Urinary bladder (tissue), 4 donors: Measurements from ENCODE around the gene KCTD15. TPM values are rescaled to one million over a fixed set of nuclear protein-coding genes. Genes with fewer than 3 reads are reported as not detected.
"Not testable (repeated sequence)": the region's sequence is repeated elsewhere in the genome, so short reads cannot be mapped to it uniquely, and the experiment has no call there.

Experiments used
- DNase-seq: peaks from one replicate; pipeline ENCODE4 v3.0.0-alpha.2; 2015; ENCODE audit errors: extremely low spot score
- H3K27ac ChIP-seq: one replicate; pipeline ENCODE4 v1.5.1; 2013; ENCODE audit warnings: low read depth, mild to moderate bottlenecking, moderate library complexity
- H3K36me3 ChIP-seq: one replicate; pipeline ENCODE4 v1.6.1; 2013; ENCODE audit warnings: mild to moderate bottlenecking, moderate library complexity; ENCODE audit not compliant: insufficient read depth
- H3K4me1 ChIP-seq: one replicate; pipeline ENCODE4 v1.6.1; 2013; ENCODE audit warnings: mild to moderate bottlenecking, moderate library complexity; ENCODE audit not compliant: insufficient read depth
- H3K4me3 ChIP-seq: one replicate; pipeline ENCODE4 v1.5.1; 2013; ENCODE audit warnings: low read depth, low read length
- WGBS: extraction: QIAGEN DNeasy Blood & Tissue Kit; methylation state at CpG from one replicate; pipeline ENCODE4 v1.1.7; 2013; 5-methylcytosine and 5-hydroxymethylcytosine counted together
- polyA plus RNA-seq: library from polyadenylated mRNA; stranded (reverse); fragments of 200-250 nt; gene quantifications from one replicate; pipeline ENCODE4 v1.2.3, GENCODE V29; 2013
- total RNA-seq: library from RNA; depleted of rRNA; stranded (reverse); fragments of >200 nt; gene quantifications from one replicate; pipeline ENCODE4 v1.2.3, GENCODE V29; 2014
- donor health status: healthy with polysubstance abuse.
- donor health status: healthy.

Gene KCTD15
- total and polyA plus RNA-seq, 2 donors: 55.8 to 78.0 TPM

DNA sequence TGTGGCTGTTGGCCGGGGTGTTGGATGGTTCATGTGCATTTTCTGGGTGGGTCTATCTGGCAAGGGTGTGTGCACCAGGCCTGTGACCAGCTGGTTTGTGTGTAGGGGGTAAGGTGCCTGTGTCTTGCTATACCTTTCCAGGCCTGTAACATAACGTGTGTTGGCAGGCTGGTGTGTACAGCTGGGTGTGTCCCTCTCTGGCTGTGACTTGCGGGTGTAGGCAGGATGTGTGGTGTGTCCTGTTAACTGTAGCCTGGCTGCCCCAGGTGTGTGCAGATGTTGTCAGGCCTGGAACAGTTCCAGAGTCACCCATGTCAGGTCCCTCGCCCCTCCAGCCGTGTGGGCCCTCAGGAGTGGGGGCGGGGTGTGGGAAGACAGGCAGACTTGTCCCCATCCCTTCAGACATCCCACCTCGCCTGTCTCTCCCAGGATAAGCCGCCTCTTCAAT lies 9.8 kb downstream of the KCTD15 start:
- H3K4me3 ChIP-seq: no peak overlapping the region
- no peaks in the 10 kb centered on the region for H3K36me3 ChIP-seq
- H3K27ac ChIP-seq: no peak overlapping the region
- H3K4me1 ChIP-seq: no peaks in the 10 kb centered on the region
- 65% methylated on average over 8 of the region's 8 CpGs for WGBS
- DNase-seq: no peak

DNA sequence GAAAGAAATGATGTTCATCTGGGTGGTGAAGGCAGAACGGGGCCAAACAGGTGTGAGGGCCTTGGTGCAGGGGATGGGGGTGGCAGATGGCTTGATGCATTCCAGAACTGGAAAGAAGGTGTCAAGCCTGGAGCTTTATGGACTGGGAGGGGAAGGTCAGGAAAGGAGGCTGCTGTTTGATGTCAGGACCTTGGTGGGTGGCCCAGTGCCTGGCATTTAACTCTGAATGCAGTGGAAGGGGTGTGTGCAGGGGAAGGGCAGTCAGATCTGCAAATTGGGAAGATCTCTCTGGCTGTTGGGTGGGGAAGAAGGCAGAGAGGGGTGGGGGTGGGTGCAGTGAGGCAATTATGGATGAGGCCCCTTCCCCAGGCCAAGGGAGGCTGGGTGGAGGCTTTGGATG lies 11.7 kb downstream of the KCTD15 start:
- no peaks in the 10 kb centered on the region for H3K4me1 ChIP-seq
- no peak for DNase-seq
- no peak overlapping the region for H3K27ac ChIP-seq
- 63% methylated on average over 1 of the region's 1 CpG for WGBS
- H3K4me3 ChIP-seq: no peak overlapping the region
- H3K36me3 ChIP-seq: peaks cover 2% of the 10 kb centered on the region

GRCh38 chr19:33809960-33810359 lies 13.3 kb downstream of the KCTD15 start:
- H3K4me1 ChIP-seq: no peaks in the 10 kb centered on the region
- no peak overlapping the region for H3K27ac ChIP-seq
- DNase-seq: no peak
- no peak overlapping the region for H3K4me3 ChIP-seq
- 79% methylated on average over 6 of the region's 6 CpGs for WGBS
- peaks cover 2% of the 10 kb centered on the region for H3K36me3 ChIP-seq

GRCh38 chr19:33810821-33811220 lies 14.2 kb downstream of the KCTD15 start:
- WGBS: 96% methylated on average over 11 of the region's 11 CpGs

GRCh38 chr19:33811246-33811645 lies 14.6 kb downstream of the KCTD15 start:
- 94% methylated on average over 41 of the region's 41 CpGs for WGBS
- no peak overlapping the region for H3K27ac ChIP-seq
- no peaks in the 10 kb centered on the region for H3K4me1 ChIP-seq
- H3K4me3 ChIP-seq: no peak overlapping the region
- H3K36me3 ChIP-seq: peaks cover 2% of the 10 kb centered on the region
- no peak for DNase-seq

More at GRCh38 chr19:33810821-33811220, 14.2 kb downstream of the KCTD15 start:
- Histone ChIP-seq H3K36me3 (peaks cover 2% of the 10 kb centered on the region), H3K4me3 (no peak overlapping the region), H3K27ac (no peak overlapping the region), H3K4me1 (no peaks in the 10 kb centered on the region)
- DNase-seq: no peak

- H3K36me3 ChIP-seq: peaks cover 2% of the 10 kb centered on the region
- no peaks in the 10 kb centered on the region for H3K4me1 ChIP-seq
- no peak overlapping the region for H3K4me3 ChIP-seq
- WGBS: 74% methylated on average over 14 of the region's 14 CpGs
- no peak for DNase-seq
- no peak overlapping the region for H3K27ac ChIP-seq
These were observed 15.2 kb downstream of the KCTD15 start for GRCh38 chr19:33811736-33812387.

DNA sequence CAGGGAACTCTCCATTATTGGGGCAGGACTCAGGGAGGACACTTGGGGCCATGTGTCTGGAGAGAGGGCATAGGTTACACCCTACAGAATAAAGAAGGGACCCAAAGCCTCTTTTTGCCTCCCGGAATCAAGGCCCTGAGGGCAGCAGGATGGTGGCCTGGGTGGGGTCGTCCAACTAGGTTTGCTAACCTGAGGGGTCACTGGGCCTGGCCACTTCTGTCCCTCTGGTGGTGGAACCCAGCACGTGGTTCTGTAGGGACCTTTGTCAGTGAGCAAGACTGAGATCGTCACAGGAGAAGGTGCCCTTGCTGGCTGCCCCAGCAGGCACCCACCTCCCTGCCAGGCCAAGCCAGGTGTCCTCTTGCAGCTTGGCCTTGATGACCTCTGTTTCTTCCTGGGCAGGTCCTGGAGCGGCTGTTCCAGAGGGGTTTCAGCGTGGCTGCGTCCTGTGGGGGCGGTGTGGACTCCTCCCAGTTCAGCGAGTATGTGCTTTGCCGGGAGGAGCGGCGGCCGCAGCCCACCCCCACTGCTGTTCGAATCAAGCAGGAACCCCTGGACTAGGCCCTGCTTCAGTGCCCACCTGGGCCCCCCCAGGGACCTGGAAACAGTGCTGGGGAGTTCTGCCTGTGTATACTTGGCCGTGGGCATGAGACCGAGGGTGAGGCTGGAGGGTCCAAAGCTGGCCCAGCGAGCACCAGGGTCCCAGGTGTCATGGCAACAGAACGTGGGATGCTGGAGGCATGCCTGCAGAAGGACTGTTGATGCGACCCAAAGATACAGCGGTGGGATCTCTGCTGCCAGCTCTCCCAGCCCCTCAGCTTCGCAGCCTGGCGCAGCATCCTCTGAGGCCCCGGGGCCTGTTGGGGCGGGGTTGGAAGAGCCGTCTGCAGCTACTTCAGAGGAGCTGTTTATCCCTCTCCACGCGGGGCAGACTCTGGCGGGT lies 16.0 kb downstream of the KCTD15 start:
- no peak for DNase-seq
- no peaks in the 10 kb centered on the region for H3K4me1 ChIP-seq
- H3K36me3 ChIP-seq: peaks cover 2% of the 10 kb centered on the region
- no peak overlapping the region for H3K27ac ChIP-seq
- no peak overlapping the region for H3K4me3 ChIP-seq
- WGBS: 82% methylated on average over 28 of the region's 28 CpGs

DNA sequence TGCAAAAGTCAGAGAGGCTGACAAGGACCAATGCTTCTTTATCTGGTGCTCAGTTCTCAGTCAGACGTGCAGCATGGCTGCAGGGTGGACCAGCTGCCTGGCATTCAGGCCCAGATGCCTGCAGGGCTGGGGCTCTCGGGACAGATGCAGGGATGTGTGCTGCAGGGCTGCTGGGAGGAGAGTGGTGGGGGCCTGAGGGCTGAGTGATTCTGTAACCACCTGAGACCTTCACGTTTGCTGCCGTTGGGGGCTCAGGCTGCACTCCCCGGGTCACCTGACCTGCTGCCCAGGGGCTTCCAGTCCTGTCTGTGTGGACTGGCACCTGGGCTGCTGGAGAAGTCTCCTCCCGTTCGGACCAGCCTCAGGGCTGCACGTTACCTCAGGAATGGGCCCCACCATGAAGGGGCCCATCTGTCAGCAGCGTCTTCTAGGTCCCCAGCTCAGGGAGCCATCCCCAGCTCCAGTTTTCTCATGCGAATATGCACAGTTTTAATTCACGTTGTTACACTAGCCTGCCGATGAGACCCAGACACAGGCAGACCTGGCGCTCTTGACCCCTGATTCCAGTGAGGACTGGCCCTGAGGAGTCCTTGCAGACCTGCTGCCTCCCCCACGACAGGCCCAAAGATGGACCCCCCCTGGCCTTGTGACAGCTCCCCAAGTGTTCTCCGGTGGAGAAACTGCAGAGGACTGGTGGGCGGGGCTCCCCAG lies 16.9 kb downstream of the KCTD15 start:
- Histone ChIP-seq H3K27ac (no peak overlapping the region), H3K36me3 (peaks cover 2% of the 10 kb centered on the region), H3K4me3 (no peak overlapping the region), H3K4me1 (no peaks in the 10 kb centered on the region)
- WGBS: 79% methylated on average over 16 of the region's 16 CpGs
- DNase-seq: no peak

DNA sequence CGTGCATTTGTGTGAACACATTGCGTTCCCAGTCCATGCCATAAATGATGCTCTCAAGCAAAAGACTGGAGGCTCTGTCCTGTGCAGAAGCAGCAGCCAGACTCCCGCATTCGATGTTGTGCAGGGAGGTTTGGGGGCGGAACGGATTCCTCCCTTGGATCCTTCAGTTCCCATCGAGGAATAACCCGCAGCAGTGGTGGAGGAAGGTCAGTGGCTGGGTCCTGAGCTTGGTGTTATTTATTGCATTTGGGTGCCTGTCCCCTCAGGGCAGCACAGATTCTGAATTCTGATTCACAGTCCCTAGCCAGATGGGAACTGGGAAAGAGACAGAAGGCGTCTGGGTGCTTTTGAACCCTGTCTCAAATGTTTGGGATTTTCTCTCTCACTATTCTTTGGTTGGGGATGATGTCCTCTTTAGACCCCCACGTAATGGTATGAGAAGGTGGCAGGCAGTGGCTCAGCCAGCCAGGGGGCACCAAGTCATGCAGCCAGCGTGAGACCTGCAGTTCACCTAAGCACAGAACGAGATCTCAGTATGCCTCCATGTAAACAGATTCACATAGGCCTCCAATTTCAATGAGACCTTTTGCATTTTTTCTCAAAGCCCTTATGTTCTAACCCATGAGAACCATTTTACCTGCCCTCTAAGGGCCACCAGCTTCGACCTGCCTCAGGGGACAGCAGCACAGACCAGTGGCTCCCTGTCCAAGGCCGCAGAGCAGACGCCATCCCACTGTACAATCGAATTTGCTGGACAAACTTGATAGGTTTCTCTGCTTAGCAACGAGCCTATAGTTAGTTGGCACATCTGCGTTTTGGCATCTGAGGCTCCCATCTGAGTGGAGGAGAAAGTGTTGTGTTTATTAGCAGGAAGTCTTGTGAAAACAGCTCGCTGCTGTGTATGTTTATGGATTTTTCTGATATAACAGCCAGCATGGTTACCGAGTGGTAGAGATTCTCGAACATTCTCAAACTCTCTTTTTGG lies 17.8 kb downstream of the KCTD15 start:
- DNase-seq: no peak
- H3K36me3 ChIP-seq: peaks cover 2% of the 10 kb centered on the region
- H3K4me3 ChIP-seq: no peak overlapping the region
- 74% methylated on average over 21 of the region's 21 CpGs for WGBS
- no peak overlapping the region for H3K27ac ChIP-seq
- no peaks in the 10 kb centered on the region for H3K4me1 ChIP-seq

DNA sequence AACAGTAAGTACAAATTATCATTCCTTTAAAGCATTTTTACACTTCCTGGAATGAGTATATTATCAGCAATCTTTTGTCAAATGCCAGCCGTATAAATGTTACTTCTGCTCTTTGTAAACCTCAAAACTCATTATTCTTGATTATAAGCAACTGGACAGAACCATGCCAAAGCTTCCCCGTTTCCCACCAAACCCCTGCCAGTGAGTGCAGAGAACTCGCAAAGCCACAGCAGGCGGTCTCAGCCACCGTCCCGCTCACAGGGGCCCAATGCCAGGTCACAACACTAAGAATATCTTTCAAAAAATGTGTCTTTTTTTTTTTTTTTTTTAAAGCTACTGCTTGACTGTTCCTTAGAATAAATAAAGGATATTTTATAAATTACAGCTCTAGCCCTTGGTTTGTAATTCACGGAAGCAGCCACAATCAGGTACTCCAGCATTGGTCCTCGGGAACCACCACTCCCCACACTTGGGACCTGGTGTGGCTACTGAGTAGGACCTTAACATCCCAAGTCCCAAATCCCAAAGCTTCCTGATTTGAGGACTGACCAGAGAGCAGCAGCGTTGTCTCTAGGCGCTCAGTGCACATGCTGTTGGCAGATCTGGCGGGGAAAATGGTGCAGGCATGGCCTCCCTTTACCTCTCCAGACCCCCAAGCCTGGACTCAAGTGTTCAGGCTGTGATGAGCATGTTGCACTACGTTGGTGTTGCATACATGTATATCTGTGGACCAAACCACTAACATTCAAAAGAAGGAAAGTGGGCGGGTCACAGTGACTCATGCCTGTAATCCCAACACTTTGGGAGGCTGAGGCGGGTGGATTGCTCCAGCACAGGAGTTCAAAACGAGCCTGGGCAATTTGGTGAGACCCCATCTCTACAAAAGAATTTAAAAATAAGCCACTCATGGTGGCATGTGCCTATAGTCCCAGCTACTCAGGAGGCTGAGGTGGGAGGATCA lies 19.0 kb downstream of the KCTD15 start:
- no peak overlapping the region for H3K4me3 ChIP-seq
- 67% methylated on average over 15 of the region's 15 CpGs for WGBS
- no peak for DNase-seq
- no peaks in the 10 kb centered on the region for H3K4me1 ChIP-seq
- H3K36me3 ChIP-seq: peaks cover 2% of the 10 kb centered on the region
- H3K27ac ChIP-seq: no peak overlapping the region

GRCh38 chr19:33818411-33818810 lies 21.7 kb downstream of the KCTD15 start:
- no peaks in the 10 kb centered on the region for H3K4me1 ChIP-seq
- H3K4me3 ChIP-seq: no peak overlapping the region
- no peak for DNase-seq
- no peak overlapping the region for H3K27ac ChIP-seq
- H3K36me3 ChIP-seq: no peaks in the 10 kb centered on the region
- 92% methylated on average over 4 of the region's 4 CpGs for WGBS

DNA sequence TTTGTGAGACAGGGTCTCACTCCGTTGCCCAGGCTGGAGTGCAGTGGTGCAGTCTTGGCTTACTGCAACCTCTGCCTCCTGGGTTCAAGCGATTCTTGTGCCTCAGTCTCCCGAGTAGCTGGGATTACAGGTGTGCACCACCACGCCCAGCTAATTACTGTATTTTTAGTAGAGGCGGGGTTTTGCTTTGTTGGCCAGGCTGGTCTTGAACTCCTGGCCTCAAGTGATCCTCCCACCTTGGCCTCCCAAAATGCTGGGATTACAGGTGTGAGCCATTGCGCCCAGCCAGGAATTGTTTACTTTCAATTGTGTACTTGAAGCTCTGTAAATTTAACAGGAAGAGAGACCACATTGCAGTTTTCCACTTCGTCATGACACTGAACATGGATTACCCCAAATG lies 22.4 kb downstream of the KCTD15 start:
- H3K36me3 ChIP-seq, H3K27ac ChIP-seq, H3K4me1 ChIP-seq, DNase-seq, H3K4me3 ChIP-seq: not testable (repeated sequence)
- WGBS: 93% methylated on average over 7 of the region's 7 CpGs
